GM10266 (cell line): ENCODE results near the gene TPCN2.
"Not testable (repeated sequence)": the region's sequence is repeated elsewhere in the genome, so short reads cannot be mapped to it uniquely, and the experiment has no call there.

Experiments used
- DNase-seq: peaks from one replicate; pipeline ENCODE4 v3.0.0; 2012; ENCODE audit errors: extremely low spot score
- CTCF ChIP-seq: IDR thresholded peaks from 2 replicates; pipeline ENCODE4 v1.5.1; 2012; ENCODE audit warnings: mild to moderate bottlenecking, low read depth; ENCODE audit not compliant: control insufficient read depth, insufficient read depth; ENCODE audit errors: missing control alignments

TPCN2 gene

GRCh38 chr11:69148377-69148762 is 99.6 kb downstream of the TPCN2 start:
- TF ChIP-seq CTCF: no peak
- no peak for DNase-seq

DNA sequence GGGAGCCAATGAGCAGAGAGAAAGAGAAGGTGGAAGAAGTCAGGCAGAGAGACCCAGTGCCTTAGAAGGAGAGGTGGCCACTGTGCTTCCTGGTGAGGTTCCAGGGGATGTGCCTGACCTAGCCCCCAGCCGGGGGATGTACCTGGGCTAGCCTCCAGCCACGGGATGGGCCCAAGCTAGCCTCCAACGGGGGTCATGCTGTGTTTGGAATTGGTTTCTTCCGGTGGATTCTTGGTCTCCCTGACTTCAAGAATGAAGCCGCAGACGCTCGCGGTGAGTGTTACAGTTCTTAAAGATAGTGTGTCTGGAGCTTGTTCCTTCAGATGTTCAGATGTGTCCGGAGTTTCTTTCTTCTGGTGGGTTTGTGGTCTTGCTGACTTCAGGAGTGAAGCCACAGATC is 100.1 kb downstream of the TPCN2 start:
- DNase-seq: no peak
- no peak for TF ChIP-seq CTCF

- DNase-seq: not testable (repeated sequence)
Observed at GRCh38 chr11:69149338-69150045, 100.8 kb downstream of the TPCN2 start.

DNA sequence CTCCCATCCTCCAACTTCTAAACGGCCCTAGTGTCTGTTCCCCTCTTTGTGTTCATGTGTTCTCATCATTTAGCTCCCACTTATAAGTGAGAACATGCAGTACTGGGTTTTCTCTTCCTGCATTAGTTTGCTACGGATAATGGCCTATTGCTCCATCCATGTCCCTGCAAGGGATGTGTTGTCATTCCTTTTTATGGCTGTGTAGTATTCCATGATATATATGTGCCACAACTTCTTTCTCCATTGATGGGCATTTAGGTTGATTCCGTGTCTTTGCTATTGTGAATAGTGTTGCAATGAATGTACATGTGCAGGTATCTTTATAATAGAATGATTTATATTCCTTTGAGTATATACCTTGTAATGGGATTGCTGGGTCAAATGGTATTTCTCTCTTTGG is 101.4 kb downstream of the TPCN2 start:
- TF ChIP-seq CTCF: no peak
- DNase-seq: no peak

DNA sequence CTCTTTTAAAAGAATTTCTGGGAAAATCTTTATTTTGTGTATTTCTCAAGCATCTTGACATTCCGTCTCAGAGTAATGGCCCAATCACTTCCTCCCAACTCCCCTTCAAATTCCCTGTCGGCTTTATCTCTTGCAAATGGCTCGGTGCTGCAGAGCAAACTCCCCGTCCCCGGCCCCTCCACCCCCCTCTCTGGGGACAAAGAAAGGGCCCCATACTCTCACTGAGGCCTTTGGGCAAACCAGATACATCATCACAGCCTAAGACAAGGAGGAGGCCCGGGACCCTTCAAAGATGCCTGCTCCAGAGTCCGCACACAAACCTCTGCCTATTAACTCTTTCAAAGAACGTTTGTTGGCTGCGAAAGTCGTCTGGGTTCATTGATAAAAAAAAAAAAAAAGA is 103.1 kb downstream of the TPCN2 start:
- TF ChIP-seq CTCF: no peak
- no peak for DNase-seq

- no peak for TF ChIP-seq CTCF
- DNase-seq: no peak
Observed at GRCh38 chr11:69152733-69153421, 104.1 kb downstream of the TPCN2 start.

- TF ChIP-seq CTCF: no peak
Observed at GRCh38 chr11:69153661-69154060, 104.9 kb downstream of the TPCN2 start.

GRCh38 chr11:69154211-69154913 is 105.6 kb downstream of the TPCN2 start:
- DNase-seq: no peak
- TF ChIP-seq CTCF: no peak

More at GRCh38 chr11:69153661-69154060, 104.9 kb downstream of the TPCN2 start:
- no peak for DNase-seq
